Adrenal gland (tissue), 5 donors: ENCODE data around the gene INSM2.

Experiments
- CTCF ChIP-seq, 6 experiments: fragments of 450-650 bp in 4 of 6; fragments of 200-600 bp in 2 of 6; sonication (generic) in 1 of 6; IDR thresholded peaks; 1 replicate in 5 of 6; 2 replicates in 1 of 6; pipeline versions ENCODE4 v1.5.1 to v1.8.0; 2016 to 2021; ENCODE audit warnings: antibody characterized with exemption in 6 of 6, mild to moderate bottlenecking in 2 of 6, moderate library complexity in 1 of 6
- POLR2A ChIP-seq, 2 donors: fragments of 450-650 bp; IDR thresholded peaks; one replicate each; pipeline ENCODE4 v1.6.1; 2017; ENCODE audit warnings: antibody characterized with exemption in 2 of 2, mild to moderate bottlenecking in 2 of 2, moderate library complexity in 1 of 2
- donor health status: DM: no; HTN: no; CAD: no.

GRCh38 chr14:35533357-35534207 is at the start of gene INSM2:
- TF ChIP-seq CTCF (IDR thresholded peaks at IDR 0.05) (peak in 1 of 6 experiments; percentile 3), POLR2A (IDR thresholded peaks at IDR 0.05) (no peak)
